Neuronal stem cell (in vitro differentiated cells): ENCODE measurements around the gene SPAG16.

Experiments used
- DNase-seq: peaks from one replicate; pipeline ENCODE4 v3.0.0-alpha.2; 2013; ENCODE audit warnings: low spot score
- H2AFZ ChIP-seq: one replicate; pipeline ENCODE4 v1.6.1; 2013; ENCODE audit warnings: mild to moderate bottlenecking, low read length, inconsistent platforms
- H2AK5ac ChIP-seq: 2 replicates; pipeline ENCODE4 v1.6.1; 2013; ENCODE audit warnings: low read depth, mild to moderate bottlenecking, inconsistent platforms, low read length, moderate library complexity, mixed read lengths
- H2BK120ac ChIP-seq: 2 replicates; pipeline ENCODE4 v1.6.1; 2013; ENCODE audit warnings: low read depth, mild to moderate bottlenecking, inconsistent platforms, low read length, moderate library complexity, mixed read lengths
- H2BK12ac ChIP-seq: one replicate; pipeline ENCODE4 v1.6.1; 2013; ENCODE audit warnings: low read length, inconsistent platforms
- H2BK15ac ChIP-seq: 2 replicates; pipeline ENCODE4 v1.6.1; 2013; ENCODE audit warnings: mild to moderate bottlenecking, low read length, inconsistent platforms, mixed read lengths
- H2BK5ac ChIP-seq: one replicate; pipeline ENCODE4 v1.6.1; 2013; ENCODE audit warnings: inconsistent platforms, mild to moderate bottlenecking, low read length, moderate library complexity
- H3K14ac ChIP-seq: one replicate; pipeline ENCODE4 v1.6.1; 2013; ENCODE audit warnings: low read length, inconsistent platforms
- H3K18ac ChIP-seq: 2 replicates; pipeline ENCODE4 v1.6.1; 2013; ENCODE audit warnings: low read length, inconsistent platforms
- H3K23ac ChIP-seq: 2 replicates; pipeline ENCODE4 v1.6.1; 2013; ENCODE audit warnings: low read depth, mild to moderate bottlenecking, mixed read lengths, low read length, inconsistent platforms; ENCODE audit not compliant: poor library complexity
- H3K27ac ChIP-seq: replicated peaks from 3 replicates; pipeline ENCODE4 v1.5.1; 2013; ENCODE audit warnings: low read length, inconsistent platforms
- H3K27me3 ChIP-seq, 3 experiments: 2 replicates each; pipeline ENCODE4 v1.6.1; 2013; ENCODE audit warnings: low read length in 3 of 3, mild to moderate bottlenecking in 2 of 3, inconsistent platforms in 1 of 3, low read depth in 1 of 3, mixed read lengths in 1 of 3, moderate library complexity in 1 of 3; ENCODE audit not compliant: control insufficient read depth in 3 of 3, insufficient read depth in 3 of 3
- H3K36me3 ChIP-seq, 2 donors: replicated peaks in 1 of 2; 2 replicates each; pipeline ENCODE4 v1.6.1; 2013; ENCODE audit warnings: low read length in 2 of 2; ENCODE audit not compliant: control insufficient read depth in 2 of 2, insufficient read depth in 2 of 2
- H3K4ac ChIP-seq: 2 replicates; pipeline ENCODE4 v1.6.1; 2013; ENCODE audit warnings: inconsistent platforms, mild to moderate bottlenecking, low read length, moderate library complexity
- H3K4me1 ChIP-seq, 2 donors: 1 replicate in 1 of 2; 2 replicates in 1 of 2; pipeline ENCODE4 v1.6.1; 2013; ENCODE audit warnings: low read length in 2 of 2, low read depth in 1 of 2; ENCODE audit not compliant: control insufficient read depth in 2 of 2, insufficient read depth in 1 of 2
- H3K4me2 ChIP-seq: one replicate; pipeline ENCODE4 v1.6.1; 2013; ENCODE audit warnings: mild to moderate bottlenecking, low read length, inconsistent platforms; ENCODE audit not compliant: insufficient read depth, poor library complexity, severe bottlenecking
- H3K4me3 ChIP-seq, 2 donors: 2 replicates each; pipeline ENCODE4 v1.5.1; 2013; ENCODE audit warnings: low read length in 2 of 2, mild to moderate bottlenecking in 2 of 2, inconsistent platforms in 1 of 2, moderate library complexity in 1 of 2
- H3K79me1 ChIP-seq: one replicate; pipeline ENCODE4 v1.6.1; 2013; ENCODE audit warnings: low read depth, mild to moderate bottlenecking, inconsistent platforms, low read length, moderate library complexity
- H3K9ac ChIP-seq: one replicate; pipeline ENCODE4 v1.6.1; 2013; ENCODE audit warnings: mild to moderate bottlenecking, low read depth, low read length, inconsistent platforms; ENCODE audit not compliant: poor library complexity
- H3K9me3 ChIP-seq, 2 donors: replicated peaks in 1 of 2; 2 replicates each; pipeline versions ENCODE3 to v1.6.1; 2013; ENCODE audit warnings: low read length in 2 of 2, mild to moderate bottlenecking in 2 of 2, inconsistent platforms in 1 of 2, low read depth in 1 of 2, mixed read lengths in 1 of 2, moderate library complexity in 1 of 2; ENCODE audit not compliant: control insufficient read depth in 2 of 2, insufficient read depth in 1 of 2
- H4K8ac ChIP-seq: one replicate; pipeline ENCODE4 v1.6.1; 2013; ENCODE audit warnings: low read depth, mild to moderate bottlenecking, inconsistent platforms, low read length, moderate library complexity
- H4K91ac ChIP-seq: one replicate; pipeline ENCODE4 v1.6.1; 2013; ENCODE audit warnings: low read length, low read depth, mild to moderate bottlenecking, inconsistent platforms; ENCODE audit not compliant: poor library complexity
- WGBS, 2 donors: extraction: QIAGEN DNeasy Blood & Tissue Kit; methylation state at CpG; one replicate each; pipeline ENCODE4 v1.1.7; 2013; ENCODE audit warnings: missing lambda C conversion rate in 2 of 2, mixed read lengths in 1 of 2; ENCODE audit not compliant: insufficient read length in 2 of 2, insufficient replicate concordance in 1 of 2; ENCODE audit errors: extremely low coverage in 2 of 2; 5-methylcytosine and 5-hydroxymethylcytosine counted together

The SPAG16 gene

GRCh38 chr2:213545481-213545880 lies 261.2 kb downstream of the SPAG16 start:
- no peak overlapping the region for H2AK5ac ChIP-seq
- WGBS, 2 donors: no CpG with 5 or more reads among the region's 2 CpGs

GRCh38 chr2:213545964-213546475 lies 261.8 kb downstream of the SPAG16 start:
- Histone ChIP-seq H3K14ac (no peak overlapping the region), H3K4ac (no peak overlapping the region), H2BK12ac (no peak overlapping the region), H3K4me3 (no peak overlapping the region), H2BK120ac (no peak overlapping the region), H3K4me1 (no peaks in the 10 kb centered on the region), H2AK5ac (no peak overlapping the region), H3K27ac (no peak overlapping the region), H2AFZ (no peak overlapping the region), H2BK15ac (no peak overlapping the region), H3K79me1 (no peaks in the 10 kb centered on the region), H3K36me3 (no peaks in the 10 kb centered on the region), H2BK5ac (no peak overlapping the region), H3K9me3 (no peaks in the 10 kb centered on the region), H4K91ac (no peak overlapping the region), H3K18ac (no peak overlapping the region), H3K4me2 (no peak overlapping the region), H3K23ac (no peak overlapping the region), H3K9ac (no peak overlapping the region), H4K8ac (no peak overlapping the region), H3K27me3 (no peaks in the 10 kb centered on the region)
- no peak for DNase-seq

More at GRCh38 chr2:213545481-213545880, 261.2 kb downstream of the SPAG16 start:
- H3K23ac ChIP-seq: no peak overlapping the region
- no peak overlapping the region for H4K8ac ChIP-seq
- no peak overlapping the region for H3K27ac ChIP-seq
- no peaks in the 10 kb centered on the region for H3K27me3 ChIP-seq
- H4K91ac ChIP-seq: no peak overlapping the region
- H2BK15ac ChIP-seq: no peak overlapping the region
- no peaks in the 10 kb centered on the region for H3K36me3 ChIP-seq
- H3K18ac ChIP-seq: no peak overlapping the region
- no peak overlapping the region for H3K14ac ChIP-seq
- H2BK5ac ChIP-seq: no peak overlapping the region
- H2AFZ ChIP-seq: no peak overlapping the region
- H3K9ac ChIP-seq: no peak overlapping the region
- no peak overlapping the region for H3K4ac ChIP-seq
- no peak overlapping the region for H2BK12ac ChIP-seq
- H3K4me2 ChIP-seq: no peak overlapping the region
- no peaks in the 10 kb centered on the region for H3K9me3 ChIP-seq
- H3K4me3 ChIP-seq: no peak overlapping the region
- H2BK120ac ChIP-seq: no peak overlapping the region
- H3K79me1 ChIP-seq: no peaks in the 10 kb centered on the region
- H3K4me1 ChIP-seq: no peaks in the 10 kb centered on the region
- DNase-seq: no peak

GRCh38 chr2:213551526-213551925 lies 267.3 kb downstream of the SPAG16 start:
- H3K4me3 ChIP-seq: no peak overlapping the region
- no peaks in the 10 kb centered on the region for H3K79me1 ChIP-seq
- H2AK5ac ChIP-seq: no peak overlapping the region
- H3K23ac ChIP-seq: no peak overlapping the region
- no peak overlapping the region for H2BK120ac ChIP-seq
- H3K9me3 ChIP-seq: no peaks in the 10 kb centered on the region
- no peak overlapping the region for H3K4me2 ChIP-seq
- H3K4ac ChIP-seq: no peak overlapping the region
- no peak overlapping the region for H2AFZ ChIP-seq
- H3K14ac ChIP-seq: no peak overlapping the region
- no peak for DNase-seq
- H3K18ac ChIP-seq: no peak overlapping the region
- no peaks in the 10 kb centered on the region for H3K4me1 ChIP-seq
- H3K27ac ChIP-seq: no peak overlapping the region
- no CpG with 5 or more reads among the region's 1 CpG for WGBS, 2 donors
- H2BK12ac ChIP-seq: no peak overlapping the region
- no peak overlapping the region for H3K9ac ChIP-seq
- no peak overlapping the region for H4K8ac ChIP-seq
- H4K91ac ChIP-seq: no peak overlapping the region
- no peaks in the 10 kb centered on the region for H3K36me3 ChIP-seq
- no peaks in the 10 kb centered on the region for H3K27me3 ChIP-seq
- no peak overlapping the region for H2BK15ac ChIP-seq
- H2BK5ac ChIP-seq: no peak overlapping the region

GRCh38 chr2:213559053-213559452 lies 274.8 kb downstream of the SPAG16 start:
- no CpG with 5 or more reads among the region's 5 CpGs for WGBS, 2 donors
- Histone ChIP-seq H3K36me3 (no peaks in the 10 kb centered on the region), H2BK120ac (no peak overlapping the region), H3K79me1 (no peaks in the 10 kb centered on the region), H3K4ac (no peak overlapping the region), H2BK12ac (no peak overlapping the region), H3K27ac (no peak overlapping the region), H4K8ac (no peak overlapping the region), H2BK5ac (no peak overlapping the region), H3K4me3 (no peak overlapping the region), H3K27me3 (no peaks in the 10 kb centered on the region), H4K91ac (no peak overlapping the region), H2AFZ (no peak overlapping the region), H3K9ac (no peak overlapping the region), H3K14ac (no peak overlapping the region), H3K4me2 (no peak overlapping the region), H3K23ac (no peak overlapping the region), H2BK15ac (no peak overlapping the region), H3K4me1 (no peaks in the 10 kb centered on the region), H2AK5ac (no peak overlapping the region), H3K18ac (no peak overlapping the region), H3K9me3 (no peaks in the 10 kb centered on the region)
- DNase-seq: no peak
